Measurements from ENCODE around the gene DPRX.

GRCh38 chr19:53634768-53635167 is 3.0 kb downstream of the DPRX start:
- TF ChIP-seq CTCF (IDR thresholded peaks at IDR 0.05 in 8 of 11, conservative IDR thresholded peaks at IDR 0.05 in 3 of 11), result no peak
- no peak for TF ChIP-seq POLR2A (IDR thresholded peaks at IDR 0.05)
- no peak for TF ChIP-seq POLR2AphosphoS5 (IDR thresholded peaks at IDR 0.05)
